Gastroesophageal sphincter (tissue), 3 donors: ENCODE data around the gene PTGIR.

Experiments
- CTCF ChIP-seq, 4 experiments: fragments of 200-600 bp in 2 of 4; fragments of 450-650 bp in 2 of 4; sonication (generic) in 1 of 4; IDR thresholded peaks; one replicate each; pipeline ENCODE4 v1.5.1; 2017 to 2019; ENCODE audit warnings: antibody characterized with exemption in 4 of 4, mild to moderate bottlenecking in 2 of 4, moderate library complexity in 2 of 4
- POLR2A ChIP-seq, 2 donors: fragments of 450-650 bp; IDR thresholded peaks; one replicate each; pipeline ENCODE4 v1.6.1; 2017; ENCODE audit warnings: antibody characterized with exemption in 2 of 2, mild to moderate bottlenecking in 2 of 2, moderate library complexity in 1 of 2

GRCh38 chr19:46630586-46631205 lies 5.8 kb upstream of the PTGIR start:
- TF ChIP-seq POLR2A (IDR thresholded peaks at IDR 0.05) (no peak), CTCF (IDR thresholded peaks at IDR 0.05) (no peak)
